ENCODE results near the gene MEGF10.

GRCh38 chr5:127299678-127300077 lies 9.1 kb downstream of the MEGF10 start:
- TF ChIP-seq CTCF (IDR thresholded peaks at IDR 0.05), result no peak
- no peak for TF ChIP-seq POLR2A (IDR thresholded peaks at IDR 0.05)
